OCI-LY3 (cell line): ENCODE data around the gene ADGRL2.

Experiments
- H2AFZ ChIP-seq: fragments of 200-600, 300-600 bp; shearing (Covaris generic); 2 replicates; pipeline ENCODE4 v1.6.0; 2014; ENCODE audit warnings: antibody characterized with exemption, low read depth, low read length
- H3K27ac ChIP-seq: fragments of 200-600, 300-600 bp; sonication (generic); 2 replicates; pipeline ENCODE4 v1.5.1; 2014; ENCODE audit warnings: mild to moderate bottlenecking, low read length, moderate library complexity, mixed read lengths
- H3K27me3 ChIP-seq: fragments of 200-600, 300-600 bp; sonication (generic); 2 replicates; pipeline ENCODE4 v1.6.1; 2014; ENCODE audit warnings: low read depth, low read length, mixed read lengths
- H3K36me3 ChIP-seq: fragments of 200-600, 300-600 bp; sonication (generic); replicated peaks from 2 replicates; pipeline ENCODE3; 2014; ENCODE audit warnings: low read depth, low read length, mixed read lengths
- H3K4me1 ChIP-seq: fragments of 300-600, 200-600 bp; sonication (generic); 2 replicates; pipeline ENCODE4 v1.6.1; 2014; ENCODE audit warnings: low read length, mixed read lengths
- H3K4me2 ChIP-seq: fragments of 200-600, 300-600 bp; sonication (generic); 2 replicates; pipeline ENCODE4 v1.6.1; 2014; ENCODE audit warnings: low read length, mixed read lengths
- H3K4me3 ChIP-seq: fragments of 300-600, 200-600 bp; sonication (generic); 2 replicates; pipeline ENCODE4 v1.5.1; 2014; ENCODE audit warnings: antibody characterized with exemption, mild to moderate bottlenecking, low read length, moderate library complexity
- H3K79me2 ChIP-seq: fragments of 300-600, 200-600 bp; shearing (Covaris generic); 2 replicates; pipeline ENCODE4 v1.6.1; 2014; ENCODE audit warnings: mild to moderate bottlenecking, low read length, mixed read lengths
- H3K9ac ChIP-seq: fragments of 300-600, 200-600 bp; shearing (Covaris generic); 2 replicates; pipeline ENCODE4 v1.6.0; 2014; ENCODE audit warnings: mild to moderate bottlenecking, low read length, moderate library complexity
- H3K9me3 ChIP-seq: fragments of 200-600, 300-600 bp; shearing (Covaris generic); 2 replicates; pipeline ENCODE4 v1.6.1; 2014; ENCODE audit warnings: low read length, mixed read lengths; ENCODE audit not compliant: insufficient read depth
- H4K20me1 ChIP-seq: fragments of 200-600, 300-600 bp; sonication (generic); 2 replicates; pipeline ENCODE4 v1.6.1; 2016; ENCODE audit warnings: low read length, mixed read lengths; ENCODE audit not compliant: insufficient read depth
- EZH2phosphoT487 ChIP-seq: fragments of 200-600 bp; shearing (Covaris generic); IDR thresholded peaks from 2 replicates; pipeline ENCODE4 v1.6.1; 2018; ENCODE audit warnings: antibody characterized with exemption, mixed run types, low read depth
- TF ChIP-seq, protein P1 (sequence below): fragments of 200-600, 300-600 bp; sonication (generic); IDR thresholded peaks from 2 replicates; pipeline ENCODE4 v1.5.1; 2014; ENCODE audit warnings: antibody characterized with exemption, low read length, low read depth

Gene ADGRL2

DNA sequence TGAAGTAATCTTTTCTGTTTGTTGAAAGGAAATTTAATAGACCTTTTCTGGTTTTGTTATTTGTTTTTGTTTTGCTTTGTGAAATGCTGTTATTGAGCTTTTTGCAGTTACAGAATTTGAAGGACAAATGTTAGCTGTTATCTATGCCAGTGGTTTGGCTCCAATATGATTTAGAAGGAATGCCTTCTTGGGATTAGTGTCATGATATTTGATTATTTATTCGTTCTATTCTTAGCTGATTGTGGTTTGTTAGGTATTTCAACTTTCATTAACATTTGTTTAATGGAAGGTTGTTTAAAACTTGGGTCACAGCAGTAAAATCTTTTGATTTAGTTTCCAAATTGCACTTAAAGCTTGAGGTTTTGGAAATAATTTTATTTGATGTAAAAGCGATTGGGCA, 33.5 kb downstream of the ADGRL2 start:
- Histone ChIP-seq H3K27ac (no peak overlapping the region), H3K4me1 (no peaks in the 10 kb centered on the region), H3K79me2 (no peaks in the 10 kb centered on the region), H3K4me2 (no peak overlapping the region), H3K36me3 (no peaks in the 10 kb centered on the region), H3K4me3 (no peak overlapping the region), H3K9me3 (no peaks in the 10 kb centered on the region), H4K20me1 (no peaks in the 10 kb centered on the region), H3K27me3 (no peaks in the 10 kb centered on the region), H2AFZ (no peak overlapping the region), H3K9ac (no peak overlapping the region)
- TF ChIP-seq, protein P1, sequence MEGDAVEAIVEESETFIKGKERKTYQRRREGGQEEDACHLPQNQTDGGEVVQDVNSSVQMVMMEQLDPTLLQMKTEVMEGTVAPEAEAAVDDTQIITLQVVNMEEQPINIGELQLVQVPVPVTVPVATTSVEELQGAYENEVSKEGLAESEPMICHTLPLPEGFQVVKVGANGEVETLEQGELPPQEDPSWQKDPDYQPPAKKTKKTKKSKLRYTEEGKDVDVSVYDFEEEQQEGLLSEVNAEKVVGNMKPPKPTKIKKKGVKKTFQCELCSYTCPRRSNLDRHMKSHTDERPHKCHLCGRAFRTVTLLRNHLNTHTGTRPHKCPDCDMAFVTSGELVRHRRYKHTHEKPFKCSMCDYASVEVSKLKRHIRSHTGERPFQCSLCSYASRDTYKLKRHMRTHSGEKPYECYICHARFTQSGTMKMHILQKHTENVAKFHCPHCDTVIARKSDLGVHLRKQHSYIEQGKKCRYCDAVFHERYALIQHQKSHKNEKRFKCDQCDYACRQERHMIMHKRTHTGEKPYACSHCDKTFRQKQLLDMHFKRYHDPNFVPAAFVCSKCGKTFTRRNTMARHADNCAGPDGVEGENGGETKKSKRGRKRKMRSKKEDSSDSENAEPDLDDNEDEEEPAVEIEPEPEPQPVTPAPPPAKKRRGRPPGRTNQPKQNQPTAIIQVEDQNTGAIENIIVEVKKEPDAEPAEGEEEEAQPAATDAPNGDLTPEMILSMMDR: no peak
- no peak for TF ChIP-seq EZH2phosphoT487

DNA sequence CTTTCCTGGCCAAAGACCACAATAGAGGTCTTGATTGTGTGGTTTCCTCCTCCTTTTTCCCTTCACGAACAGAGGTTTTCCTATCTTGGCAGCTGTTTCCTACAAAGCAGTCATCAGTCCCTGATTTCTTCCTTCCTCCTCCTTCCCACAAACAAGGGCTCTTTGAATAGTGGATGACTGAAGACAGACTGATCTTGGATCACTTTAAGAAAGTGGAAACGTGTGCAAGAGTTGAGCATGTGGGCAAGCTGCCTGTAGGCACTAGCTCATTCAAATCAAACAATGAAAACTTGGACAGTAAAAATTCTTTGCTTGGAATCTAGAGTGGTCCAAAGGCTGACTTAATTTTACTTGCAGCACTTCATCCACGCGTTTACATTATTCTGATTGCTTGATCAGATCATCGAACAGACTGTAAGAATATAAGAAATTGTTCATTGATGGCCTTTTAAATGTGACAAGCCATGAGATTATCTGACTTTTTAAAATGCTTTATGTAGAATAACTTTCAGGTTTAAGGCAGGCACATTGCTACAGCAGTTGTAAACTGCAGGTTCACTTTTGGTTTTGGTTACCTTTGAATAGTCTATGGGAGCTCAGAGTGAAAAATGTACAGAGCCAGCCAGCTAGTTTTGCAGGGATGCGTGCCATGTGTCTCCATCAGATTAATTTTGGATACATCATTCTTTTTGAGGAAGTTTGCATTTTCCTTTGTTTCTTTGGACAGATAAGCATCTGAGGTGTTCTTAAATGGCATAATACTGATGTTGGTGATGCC, 34.4 kb downstream of the ADGRL2 start:
- TF ChIP-seq, protein P1: no peak
- no peak for TF ChIP-seq EZH2phosphoT487
- no peaks in the 10 kb centered on the region for H3K4me1 ChIP-seq
- no peak overlapping the region for H3K4me3 ChIP-seq
- no peak overlapping the region for H2AFZ ChIP-seq
- H3K9me3 ChIP-seq: no peaks in the 10 kb centered on the region
- H3K9ac ChIP-seq: no peak overlapping the region
- no peaks in the 10 kb centered on the region for H3K36me3 ChIP-seq
- no peak overlapping the region for H3K4me2 ChIP-seq
- H4K20me1 ChIP-seq: no peaks in the 10 kb centered on the region
- H3K27ac ChIP-seq: no peak overlapping the region
- no peaks in the 10 kb centered on the region for H3K27me3 ChIP-seq
- no peaks in the 10 kb centered on the region for H3K79me2 ChIP-seq

DNA sequence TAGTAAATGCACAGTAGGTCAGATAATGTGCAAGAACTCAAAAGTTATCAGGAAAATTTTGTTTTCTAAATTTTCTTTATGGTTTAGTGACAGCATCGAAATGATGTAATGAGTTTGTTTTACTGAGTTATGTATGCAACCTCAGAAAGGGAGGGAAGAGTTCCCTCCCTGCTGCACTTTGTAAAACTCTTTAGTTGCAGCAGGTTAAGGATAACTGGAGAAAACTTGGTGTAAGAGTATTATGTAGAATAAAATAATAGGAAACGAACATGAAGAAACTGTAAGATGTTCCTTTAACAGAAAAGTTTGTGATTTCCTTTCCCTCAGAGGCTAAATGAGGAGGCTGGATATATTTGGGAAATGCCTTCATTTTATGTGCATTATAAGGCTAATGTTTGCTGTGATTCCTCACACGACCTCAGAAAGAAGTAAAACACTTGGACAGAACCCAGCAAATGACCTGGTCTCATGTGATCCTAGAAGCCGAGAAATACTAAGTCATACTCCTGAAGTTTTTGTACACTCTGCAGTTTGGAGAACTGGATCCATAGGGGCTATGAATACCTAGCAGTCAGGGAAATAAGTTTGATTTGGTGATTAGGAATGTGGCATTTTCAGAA, 35.4 kb downstream of the ADGRL2 start:
- Histone ChIP-seq H3K4me2 (no peak overlapping the region), H3K27me3 (no peaks in the 10 kb centered on the region), H3K9me3 (no peaks in the 10 kb centered on the region), H3K36me3 (no peaks in the 10 kb centered on the region), H3K4me1 (no peaks in the 10 kb centered on the region), H3K79me2 (no peaks in the 10 kb centered on the region), H3K27ac (no peak overlapping the region), H2AFZ (no peak overlapping the region), H3K4me3 (no peak overlapping the region), H4K20me1 (no peaks in the 10 kb centered on the region), H3K9ac (no peak overlapping the region)
- no peak for TF ChIP-seq EZH2phosphoT487
- TF ChIP-seq, protein P1: no peak

DNA sequence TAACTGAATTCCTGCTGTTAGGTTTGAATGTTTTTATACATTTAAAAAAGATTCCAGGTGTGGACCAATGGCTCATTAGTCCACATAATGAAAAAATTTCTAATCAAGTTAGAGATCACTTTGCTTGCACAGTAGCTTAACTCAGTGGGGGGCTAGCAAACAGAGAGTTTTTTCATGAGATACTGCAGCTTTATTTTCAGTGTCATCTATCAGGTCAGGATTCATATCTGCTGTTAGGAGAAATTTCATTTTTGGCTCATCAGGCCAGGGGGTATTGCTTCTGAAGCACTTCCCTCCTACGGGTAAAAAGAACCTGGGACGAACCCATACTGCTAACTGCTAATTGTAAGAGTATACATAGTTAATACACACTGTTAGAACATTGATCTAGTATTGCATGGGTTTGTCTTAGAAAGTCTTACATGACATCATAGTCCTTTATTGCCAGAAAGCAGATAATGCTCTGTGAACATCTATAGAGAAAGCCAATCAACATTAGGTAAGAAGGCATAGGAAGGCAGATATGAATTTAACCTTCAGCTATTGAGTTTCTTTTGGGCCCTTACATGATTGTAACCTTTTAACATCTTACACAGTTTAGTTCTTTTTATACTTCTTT, 38.0 kb downstream of the ADGRL2 start:
- Histone ChIP-seq H3K27me3 (no peaks in the 10 kb centered on the region), H3K36me3 (no peaks in the 10 kb centered on the region), H3K27ac (no peak overlapping the region), H3K4me3 (no peak overlapping the region), H2AFZ (no peak overlapping the region), H3K4me2 (no peak overlapping the region), H4K20me1 (no peaks in the 10 kb centered on the region), H3K4me1 (no peaks in the 10 kb centered on the region), H3K79me2 (no peaks in the 10 kb centered on the region), H3K9ac (no peak overlapping the region), H3K9me3 (no peaks in the 10 kb centered on the region)
- no peak for TF ChIP-seq EZH2phosphoT487
- TF ChIP-seq, protein P1: no peak
